DND-41 (cell line): ENCODE results near the gene SDC4.

Source experiments
- ATAC-seq: fragments of 200-7000 bp; cut with Tn5 transposase; 3 replicates; pipeline ENCODE4 v1.9.1; 2021; ENCODE audit warnings: low read depth; ENCODE audit not compliant: insufficient read depth
- DNase-seq: peaks from one replicate; pipeline ENCODE4 v3.0.0-alpha.2; 2020
- H2AFZ ChIP-seq: 2 replicates; pipeline ENCODE4 v1.6.0; 2012; ENCODE audit warnings: low read depth, low read length
- H3K27ac ChIP-seq: 2 replicates; pipeline ENCODE4 v1.5.1; 2012; ENCODE audit warnings: low read length, inconsistent platforms
- H3K27me3 ChIP-seq: fragments of 200-600 bp; sonication (generic); 2 replicates; pipeline ENCODE4 v1.6.0; 2012; ENCODE audit warnings: low read length, mild to moderate bottlenecking, inconsistent platforms; ENCODE audit not compliant: insufficient read depth, poor library complexity
- H3K36me3 ChIP-seq: 2 replicates; pipeline ENCODE4 v1.5.1; 2012; ENCODE audit warnings: low read length, inconsistent platforms; ENCODE audit not compliant: insufficient read depth
- H3K4me1 ChIP-seq: 2 replicates; pipeline ENCODE4 v1.5.1; 2012; ENCODE audit warnings: mild to moderate bottlenecking, low read length; ENCODE audit not compliant: insufficient read depth
- H3K4me2 ChIP-seq: 2 replicates; pipeline ENCODE4 v1.6.0; 2012; ENCODE audit warnings: mild to moderate bottlenecking, moderate library complexity, low read length, inconsistent platforms; ENCODE audit not compliant: insufficient read depth
- H3K4me3 ChIP-seq, 2 experiments: fragments of 200-600 bp in 1 of 2; shearing (Covaris generic) in 1 of 2; 2 replicates each; pipeline ENCODE4 v1.5.1; 2012 to 2016; ENCODE audit warnings: inconsistent platforms in 2 of 2, low read length in 2 of 2, mild to moderate bottlenecking in 2 of 2, low read depth in 1 of 2, moderate library complexity in 1 of 2
- H3K79me2 ChIP-seq: 2 replicates; pipeline ENCODE4 v1.6.0; 2012; ENCODE audit warnings: low read length, inconsistent platforms; ENCODE audit not compliant: insufficient read depth
- H3K9ac ChIP-seq: 2 replicates; pipeline ENCODE4 v1.6.0; 2012; ENCODE audit warnings: low read depth, mild to moderate bottlenecking, inconsistent platforms, low read length, moderate library complexity
- H3K9me3 ChIP-seq: 2 replicates; pipeline ENCODE4 v1.5.1; 2012; ENCODE audit warnings: low read length, moderate library complexity, mild to moderate bottlenecking, inconsistent platforms; ENCODE audit not compliant: insufficient read depth, severe bottlenecking
- H4K20me1 ChIP-seq: 2 replicates; pipeline ENCODE4 v1.6.0; 2012; ENCODE audit warnings: low read length; ENCODE audit not compliant: insufficient read depth
- CTCF ChIP-seq: IDR thresholded peaks from 2 replicates; pipeline ENCODE4 v1.5.1; 2012; ENCODE audit warnings: borderline replicate concordance, low read length, moderate library complexity, mild to moderate bottlenecking; ENCODE audit not compliant: poor library complexity, severe bottlenecking; ENCODE audit errors: extremely low read depth
- EZH2 ChIP-seq: IDR thresholded peaks from 3 replicates; pipeline ENCODE4 v1.6.1; 2012; ENCODE audit warnings: borderline replicate concordance, low read depth, mild to moderate bottlenecking, moderate library complexity, low read length, inconsistent platforms; ENCODE audit not compliant: severe bottlenecking

The SDC4 gene

GRCh38 chr20:45289942-45290676 lies 58.1 kb downstream of the SDC4 start:
- no peak overlapping the region for H3K27ac ChIP-seq
- H3K9ac ChIP-seq: no peak overlapping the region
- H4K20me1 ChIP-seq: no peaks in the 10 kb centered on the region
- H3K4me3 ChIP-seq: no peak overlapping the region
- H3K4me1 ChIP-seq: no peaks in the 10 kb centered on the region
- no peak for DNase-seq
- H3K4me2 ChIP-seq: no peak overlapping the region
- H2AFZ ChIP-seq: no peak overlapping the region
- no peak for TF ChIP-seq CTCF
- TF ChIP-seq EZH2: no peak
- peaks cover 8% of the 10 kb centered on the region for H3K27me3 ChIP-seq
- no peaks in the 10 kb centered on the region for H3K36me3 ChIP-seq
- no peaks in the 10 kb centered on the region for H3K9me3 ChIP-seq
- no peak for ATAC-seq
- H3K79me2 ChIP-seq: no peaks in the 10 kb centered on the region

GRCh38 chr20:45288860-45289259 lies 59.4 kb downstream of the SDC4 start:
- Histone ChIP-seq H3K36me3 (no peaks in the 10 kb centered on the region), H3K4me2 (no peak overlapping the region), H3K27me3 (peaks cover 8% of the 10 kb centered on the region), H3K9ac (no peak overlapping the region), H3K79me2 (no peaks in the 10 kb centered on the region), H2AFZ (no peak overlapping the region), H3K9me3 (no peaks in the 10 kb centered on the region), H3K4me1 (no peaks in the 10 kb centered on the region), H4K20me1 (no peaks in the 10 kb centered on the region), H3K4me3 (no peak overlapping the region), H3K27ac (no peak overlapping the region)
- DNase-seq (no peak), ATAC-seq (no peak)
- no peak for TF ChIP-seq EZH2

- Histone ChIP-seq H3K9me3 (no peaks in the 10 kb centered on the region), H3K36me3 (no peaks in the 10 kb centered on the region), H3K79me2 (no peaks in the 10 kb centered on the region), H3K9ac (no peak overlapping the region), H4K20me1 (no peaks in the 10 kb centered on the region), H3K4me3 (no peak overlapping the region), H3K4me1 (no peaks in the 10 kb centered on the region), H3K27me3 (peaks cover 8% of the 10 kb centered on the region), H2AFZ (no peak overlapping the region), H3K27ac (no peak overlapping the region), H3K4me2 (no peak overlapping the region)
- DNase-seq (no peak), ATAC-seq (no peak)
- TF ChIP-seq CTCF (no peak), EZH2 (no peak)
Measured at GRCh38 chr20:45288376-45288775, 59.8 kb downstream of the SDC4 start.

GRCh38 chr20:45283551-45284057 lies 64.6 kb downstream of the SDC4 start:
- TF ChIP-seq CTCF (no peak), EZH2 (no peak)
- Histone ChIP-seq H4K20me1 (no peaks in the 10 kb centered on the region), H3K9ac (no peak overlapping the region), H3K27ac (no peak overlapping the region), H3K79me2 (no peaks in the 10 kb centered on the region), H3K27me3 (peaks cover 10% of the 10 kb centered on the region), H3K4me2 (no peak overlapping the region), H3K36me3 (no peaks in the 10 kb centered on the region), H3K9me3 (no peaks in the 10 kb centered on the region), H3K4me3 (no peak overlapping the region), H2AFZ (no peak overlapping the region), H3K4me1 (no peaks in the 10 kb centered on the region)
- DNase-seq (no peak), ATAC-seq (no peak)
